Activated CD4-positive, alpha-beta memory T cell treated with anti-CD3 and anti-CD28 coated beads, Interleukin-2, amount 10 ng/mL, durations not matched to agents 7 days and 5 days (primary cell): ENCODE results near the gene FZD7. TPM values are rescaled to one million over a fixed set of nuclear protein-coding genes. Genes with fewer than 3 reads are reported as not detected.

ENCODE experiments used
- CTCF ChIA-PET: fragments of 350-600 bp; sonication (Branson Sonifier 250); formaldehyde crosslinking; loops from one replicate; lab custom pipeline; 2021; ENCODE audit warnings: antibody characterized with exemption, inconsistent platforms; lab: Charles Lee
- POLR2A ChIA-PET: fragments of 350-600 bp; sonication (Branson Sonifier 250); formaldehyde crosslinking; loops from one replicate; lab custom pipeline; 2021; ENCODE audit warnings: antibody characterized with exemption; lab: Charles Lee
- DNase-seq: peaks from one replicate; pipeline ENCODE4 v3.0.0-alpha.2; 2020
- H3K27ac Mint-ChIP-seq: one replicate; pipeline ENCODE4 v1.8.0; 2021; ENCODE audit warnings: mild to moderate bottlenecking, mixed read lengths
- H3K27me3 Mint-ChIP-seq: one replicate; pipeline ENCODE4 v1.8.0; 2021; ENCODE audit warnings: mixed read lengths
- H3K36me3 Mint-ChIP-seq: one replicate; pipeline ENCODE4 v1.8.0; 2021; ENCODE audit warnings: low read depth, mixed read lengths
- H3K4me1 Mint-ChIP-seq: one replicate; pipeline ENCODE4 v1.8.0; 2021; ENCODE audit warnings: mixed read lengths
- H3K4me3 Mint-ChIP-seq: one replicate; pipeline ENCODE4 v1.8.0; 2021; ENCODE audit warnings: mild to moderate bottlenecking, mixed read lengths
- H3K9me3 Mint-ChIP-seq: one replicate; pipeline ENCODE4 v1.8.0; 2021; ENCODE audit warnings: mixed read lengths
- total RNA-seq, 2 experiments: library from RNA; stranded (reverse); gene quantifications; one replicate each; pipeline ENCODE4 v1.2.3, GENCODE V29; 2021

The FZD7 gene
- total RNA-seq, 2 experiments from 2014 or later, result 0.60 to 0.63 TPM

DNA sequence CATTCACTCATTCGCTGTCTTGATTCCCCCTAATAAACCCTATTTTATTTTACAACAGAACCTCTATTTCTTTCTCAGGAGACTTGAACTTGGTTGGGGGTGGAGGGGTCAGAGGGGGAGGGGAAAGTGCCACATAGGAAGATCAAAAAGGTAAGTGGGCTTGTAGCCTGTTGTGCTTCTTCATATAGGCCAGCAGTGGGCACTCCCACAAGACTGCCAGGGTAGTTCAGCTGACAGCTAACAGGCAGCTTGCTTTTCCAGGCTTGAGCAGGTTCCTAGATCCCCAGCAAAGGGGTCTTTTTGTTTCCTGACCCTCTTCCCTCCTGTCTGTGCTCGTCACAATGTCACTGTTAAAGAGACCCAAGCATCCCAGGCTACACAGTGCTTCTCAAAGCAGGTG is 38.6 kb downstream of the FZD7 start:
- no peak overlapping the region for H3K4me3 Mint-ChIP-seq
- ChIA-PET POLR2A (no interaction called here), CTCF (no interaction called here)
- H3K27me3 Mint-ChIP-seq, result peaks cover 8% of the 10 kb centered on the region
- no peaks in the 10 kb centered on the region for H3K4me1 Mint-ChIP-seq
- H3K27ac Mint-ChIP-seq, result no peak overlapping the region
- no peaks in the 10 kb centered on the region for H3K36me3 Mint-ChIP-seq
- H3K9me3 Mint-ChIP-seq, result no peaks in the 10 kb centered on the region
- no peak for DNase-seq

DNA sequence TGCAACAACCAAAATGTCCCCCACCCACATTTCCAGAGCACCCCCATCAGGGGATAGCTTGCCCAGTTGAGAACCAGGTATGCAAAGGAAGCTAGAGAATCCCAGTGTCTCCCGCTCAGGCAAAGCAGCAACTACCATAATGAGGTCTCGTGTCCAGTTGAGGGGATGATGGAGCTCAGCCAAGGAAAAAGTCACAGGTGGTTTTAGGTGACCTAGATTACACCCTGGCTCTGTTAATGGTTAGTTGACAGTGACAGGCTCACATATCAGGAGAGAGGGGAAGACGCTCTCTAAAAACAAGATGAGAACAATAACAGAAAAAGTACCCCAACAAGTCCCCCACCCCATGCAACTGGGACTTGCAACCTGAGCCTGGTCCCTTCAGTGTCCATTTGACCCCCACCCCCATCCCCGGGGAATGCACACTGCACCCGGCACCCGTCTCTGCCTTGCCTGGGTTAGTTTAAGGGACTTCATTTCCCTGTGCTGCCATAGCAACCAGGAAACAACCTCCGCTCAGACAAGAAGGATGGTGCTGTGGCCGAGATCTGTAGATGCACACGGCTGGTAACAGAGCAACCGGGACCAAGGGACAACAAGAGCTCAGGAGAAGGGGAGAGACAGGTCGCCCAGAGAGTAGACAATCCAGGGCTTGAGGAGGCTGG is 39.2 kb downstream of the FZD7 start, which contains the start of gene KIAA2012:
TSS of gene KIAA2012 (plus strand) at position 519 of the 665 bp plus-strand sequence. CDS start 373 bp downstream, outside the sequence.
- ChIA-PET POLR2A (no interaction called here), CTCF (no interaction called here)
- Mint-ChIP-seq H3K4me1 (no peaks in the 10 kb centered on the region), H3K36me3 (no peaks in the 10 kb centered on the region), H3K27me3 (peaks cover 6% of the 10 kb centered on the region), H3K9me3 (no peaks in the 10 kb centered on the region), H3K4me3 (no peak within 1 kb of the TSS), H3K27ac (no peak within 1 kb of the TSS)
- DNase-seq, result no peak

DNA sequence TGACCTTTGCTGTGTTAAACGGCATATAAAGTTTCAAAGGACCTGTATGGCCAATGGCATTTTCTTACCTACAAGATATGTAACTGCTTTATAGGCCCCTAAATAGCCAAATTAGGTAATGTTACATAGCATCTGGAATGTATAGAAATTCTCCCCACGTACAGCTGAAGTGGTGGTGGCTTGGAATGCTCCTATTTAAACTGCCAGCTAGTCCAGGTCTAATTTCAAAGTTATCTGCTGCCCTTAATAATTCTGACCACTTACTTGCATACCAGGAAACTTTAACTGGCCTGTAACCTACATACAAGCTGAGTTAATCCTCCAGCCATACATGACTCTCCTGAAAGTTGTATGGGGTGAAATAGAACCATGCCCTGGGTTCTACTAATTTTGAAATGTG is 40.7 kb downstream of the FZD7 start:
- H3K4me1 Mint-ChIP-seq, result no peaks in the 10 kb centered on the region
- no peaks in the 10 kb centered on the region for H3K36me3 Mint-ChIP-seq
- CTCF ChIA-PET, result no interaction called here
- H3K9me3 Mint-ChIP-seq, result no peaks in the 10 kb centered on the region
- POLR2A ChIA-PET, result no interaction called here
- H3K27me3 Mint-ChIP-seq, result peaks cover 6% of the 10 kb centered on the region
- no peak for DNase-seq
- no peak overlapping the region for H3K4me3 Mint-ChIP-seq
- no peak overlapping the region for H3K27ac Mint-ChIP-seq

DNA sequence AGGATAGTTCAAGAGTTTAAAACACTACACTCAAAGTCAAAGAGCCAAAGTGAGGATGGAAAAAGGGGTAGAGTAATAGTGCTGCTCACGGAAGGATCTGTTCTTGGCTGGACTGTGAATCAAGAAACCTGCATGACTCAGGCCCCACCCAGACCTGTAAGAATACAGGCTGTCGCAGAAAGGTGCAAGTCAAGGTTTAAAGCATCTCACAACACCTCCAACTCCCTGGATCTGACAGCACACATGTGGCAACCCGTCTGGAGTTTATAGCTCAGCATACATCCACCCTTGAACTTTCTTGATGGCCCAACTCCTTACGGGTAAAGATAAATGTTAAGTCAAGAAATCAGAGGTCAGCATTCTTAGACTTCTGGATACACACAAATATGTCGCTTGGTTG is 45.7 kb downstream of the FZD7 start:
- CTCF ChIA-PET, result no interaction called here

DNA sequence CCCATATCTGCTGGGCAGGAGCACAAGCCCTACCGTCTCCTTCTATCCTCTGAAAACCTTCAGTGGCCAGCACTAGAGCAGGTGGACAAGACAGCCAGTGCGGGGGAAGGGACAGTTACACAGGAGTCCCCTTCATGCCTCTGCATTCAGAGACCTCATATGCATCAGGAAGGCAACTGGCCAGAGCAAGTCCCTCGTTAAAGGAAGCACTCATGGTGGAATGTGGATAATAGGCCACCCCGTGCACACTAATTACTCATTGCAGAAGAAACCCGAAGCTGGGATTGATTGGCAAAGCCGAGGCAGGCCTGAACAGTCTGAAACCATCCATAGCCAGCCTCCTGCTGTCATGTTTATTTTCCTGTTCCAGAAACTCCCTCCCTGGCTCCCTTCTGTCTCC is 50.6 kb downstream of the FZD7 start:
- H3K4me3 Mint-ChIP-seq, result no peak overlapping the region
- ChIA-PET POLR2A (no interaction called here), CTCF (no interaction called here)
- peaks cover 6% of the 10 kb centered on the region for H3K27me3 Mint-ChIP-seq
- no peak overlapping the region for H3K27ac Mint-ChIP-seq
- no peaks in the 10 kb centered on the region for H3K36me3 Mint-ChIP-seq
- no peaks in the 10 kb centered on the region for H3K9me3 Mint-ChIP-seq
- DNase-seq, result no peak
- no peaks in the 10 kb centered on the region for H3K4me1 Mint-ChIP-seq

More for the DNA sequence above, 45.7 kb downstream of the FZD7 start:
- no peaks in the 10 kb centered on the region for H3K4me1 Mint-ChIP-seq
- no peaks in the 10 kb centered on the region for H3K36me3 Mint-ChIP-seq
- H3K4me3 Mint-ChIP-seq, result no peak overlapping the region
- no peak for DNase-seq
- H3K27ac Mint-ChIP-seq, result no peak overlapping the region
- H3K27me3 Mint-ChIP-seq, result peaks cover 8% of the 10 kb centered on the region
- H3K9me3 Mint-ChIP-seq, result no peaks in the 10 kb centered on the region
- POLR2A ChIA-PET, result no interaction called here

Other genes with a start within 250 kb of the FZD7 start
- not detected for gene CDK15, start 227.3 kb upstream of the FZD7 start, total RNA-seq
- not detected for gene KIAA2012, start 39.4 kb downstream of the FZD7 start, total RNA-seq
- gene SUMO1, start 204.7 kb downstream of the FZD7 start, total RNA-seq, result 100 to 1,000 TPM in 1 of 2 experiments, 10 to 100 TPM in 1; 99.7 to 103 TPM
- gene NOP58, start 231.9 kb downstream of the FZD7 start, total RNA-seq, result 100 to 1,000 TPM; 103 to 108 TPM